ENCODE results near the gene TAF3.
"Not testable (repeated sequence)": the region's sequence is repeated elsewhere in the genome, so short reads cannot be mapped to it uniquely, and the experiment has no call there.

Gene TAF3, protein sequence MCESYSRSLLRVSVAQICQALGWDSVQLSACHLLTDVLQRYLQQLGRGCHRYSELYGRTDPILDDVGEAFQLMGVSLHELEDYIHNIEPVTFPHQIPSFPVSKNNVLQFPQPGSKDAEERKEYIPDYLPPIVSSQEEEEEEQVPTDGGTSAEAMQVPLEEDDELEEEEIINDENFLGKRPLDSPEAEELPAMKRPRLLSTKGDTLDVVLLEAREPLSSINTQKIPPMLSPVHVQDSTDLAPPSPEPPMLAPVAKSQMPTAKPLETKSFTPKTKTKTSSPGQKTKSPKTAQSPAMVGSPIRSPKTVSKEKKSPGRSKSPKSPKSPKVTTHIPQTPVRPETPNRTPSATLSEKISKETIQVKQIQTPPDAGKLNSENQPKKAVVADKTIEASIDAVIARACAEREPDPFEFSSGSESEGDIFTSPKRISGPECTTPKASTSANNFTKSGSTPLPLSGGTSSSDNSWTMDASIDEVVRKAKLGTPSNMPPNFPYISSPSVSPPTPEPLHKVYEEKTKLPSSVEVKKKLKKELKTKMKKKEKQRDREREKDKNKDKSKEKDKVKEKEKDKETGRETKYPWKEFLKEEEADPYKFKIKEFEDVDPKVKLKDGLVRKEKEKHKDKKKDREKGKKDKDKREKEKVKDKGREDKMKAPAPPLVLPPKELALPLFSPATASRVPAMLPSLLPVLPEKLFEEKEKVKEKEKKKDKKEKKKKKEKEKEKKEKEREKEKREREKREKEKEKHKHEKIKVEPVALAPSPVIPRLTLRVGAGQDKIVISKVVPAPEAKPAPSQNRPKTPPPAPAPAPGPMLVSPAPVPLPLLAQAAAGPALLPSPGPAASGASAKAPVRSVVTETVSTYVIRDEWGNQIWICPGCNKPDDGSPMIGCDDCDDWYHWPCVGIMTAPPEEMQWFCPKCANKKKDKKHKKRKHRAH

DNA sequence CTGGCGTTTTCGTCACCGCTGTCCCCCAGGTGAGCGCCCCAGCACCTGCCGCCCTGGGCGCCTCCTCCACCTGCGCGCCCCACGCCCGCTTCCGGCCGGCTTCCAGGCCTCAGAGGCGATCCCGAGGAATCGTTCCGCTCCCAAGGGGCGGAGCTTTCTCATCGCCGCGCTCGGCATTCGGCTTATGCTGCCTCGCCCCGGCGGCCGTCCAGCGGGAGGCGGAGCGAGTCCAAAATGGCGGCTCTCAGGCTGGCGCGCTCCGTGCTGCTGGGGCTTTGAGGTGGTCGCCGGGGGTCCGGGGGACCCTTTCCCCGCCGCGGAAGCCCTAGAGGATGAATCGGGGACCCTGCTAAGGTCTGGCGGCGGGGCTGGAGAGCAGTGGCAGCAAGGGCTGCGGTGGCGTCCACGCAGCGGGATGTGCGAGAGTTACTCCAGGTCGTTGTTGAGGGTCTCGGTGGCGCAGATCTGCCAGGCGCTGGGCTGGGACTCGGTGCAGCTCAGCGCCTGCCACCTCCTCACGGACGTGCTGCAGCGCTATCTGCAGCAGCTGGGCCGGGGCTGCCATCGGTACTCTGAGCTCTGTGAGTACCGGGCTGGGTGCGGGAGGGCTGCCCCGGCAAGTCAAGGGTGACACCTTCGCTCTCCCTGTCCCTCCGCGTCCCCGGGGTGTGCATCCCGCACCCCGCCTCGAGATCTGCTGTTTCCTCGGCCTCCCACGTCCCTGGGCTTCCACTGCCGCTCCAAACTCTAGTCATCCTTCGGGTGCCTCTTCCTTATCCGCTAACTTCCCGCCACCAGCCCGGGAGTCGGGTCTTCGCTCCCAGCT lies at the start of gene TAF3:
Gene TAF3, plus strand, starts transcription at position 211 of the 826 bp plus-strand sequence. Its CDS starts 205 bp downstream, at position 416.
- DNase-seq (ENCODE audit: low read depth in 2 of 2, low spot score in 1 of 2): peak; percentile 83 to 84

DNA sequence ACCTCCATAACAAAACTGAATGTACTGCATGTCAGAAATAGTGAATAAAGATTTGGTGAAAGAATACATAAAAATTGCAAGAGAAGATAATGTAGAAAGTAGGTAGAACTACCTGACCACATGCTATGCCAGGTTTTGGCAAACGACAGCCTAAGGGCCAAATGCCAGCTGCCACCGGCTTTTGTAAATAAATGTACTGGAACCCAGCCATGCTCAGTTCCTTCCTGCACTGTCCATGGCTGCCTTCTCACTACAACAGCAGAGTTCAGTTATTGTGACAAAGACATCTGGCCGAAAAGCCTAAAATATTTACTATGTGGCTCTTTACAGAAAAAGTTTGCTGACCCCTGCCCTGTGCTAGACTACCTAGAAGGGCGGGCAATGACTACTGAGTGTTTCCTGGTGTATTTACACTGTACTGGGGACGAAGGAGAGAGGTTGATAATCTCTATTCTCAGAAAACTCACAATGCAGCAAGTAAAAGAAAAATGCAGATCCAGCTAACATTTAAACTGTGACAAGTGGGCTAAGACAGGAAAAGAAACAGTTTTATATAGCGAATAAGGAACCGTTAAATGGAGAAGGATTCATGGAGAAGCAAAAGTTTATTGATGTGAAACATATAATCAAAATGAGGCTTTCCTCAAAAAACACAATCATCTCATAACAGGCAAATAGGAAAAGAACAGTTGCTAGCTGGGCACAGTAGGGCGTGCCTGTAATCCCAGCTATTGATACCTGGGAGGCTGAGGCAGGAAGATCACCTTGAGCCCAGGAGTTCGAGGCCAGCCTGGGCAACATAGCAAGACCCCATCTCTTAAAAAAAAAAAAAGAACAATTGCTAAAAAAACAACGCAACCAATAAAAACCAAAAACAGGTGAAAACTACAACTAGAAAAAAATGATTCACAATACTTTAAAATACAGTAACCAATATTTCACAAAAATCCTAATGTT lies 44.2 kb upstream of the TAF3 start:
- no peak for DNase-seq (ENCODE audit: low read depth in 2 of 2, low spot score in 1 of 2)

DNA sequence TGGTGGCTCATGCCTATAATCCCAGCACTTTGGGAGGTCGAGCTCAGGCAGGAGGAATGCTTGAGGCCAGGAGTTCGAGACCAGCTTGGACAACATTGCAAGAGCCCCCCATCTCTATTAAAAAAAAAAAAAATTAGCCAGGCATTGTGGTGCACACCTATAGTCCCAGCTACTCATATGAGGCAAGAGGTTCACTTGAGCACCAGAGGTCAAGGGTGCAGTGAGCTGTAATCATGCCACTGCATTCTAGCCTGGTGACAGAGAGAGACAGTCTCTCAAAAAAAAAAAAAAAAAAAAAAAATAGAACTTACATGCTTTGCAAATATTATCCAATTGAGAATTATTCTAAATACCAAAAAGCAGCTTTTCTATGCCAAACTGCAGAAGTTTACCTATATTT lies 41.5 kb upstream of the TAF3 start:
- DNase-seq (ENCODE audit: low read depth in 2 of 2, low spot score in 1 of 2): no peak

DNA sequence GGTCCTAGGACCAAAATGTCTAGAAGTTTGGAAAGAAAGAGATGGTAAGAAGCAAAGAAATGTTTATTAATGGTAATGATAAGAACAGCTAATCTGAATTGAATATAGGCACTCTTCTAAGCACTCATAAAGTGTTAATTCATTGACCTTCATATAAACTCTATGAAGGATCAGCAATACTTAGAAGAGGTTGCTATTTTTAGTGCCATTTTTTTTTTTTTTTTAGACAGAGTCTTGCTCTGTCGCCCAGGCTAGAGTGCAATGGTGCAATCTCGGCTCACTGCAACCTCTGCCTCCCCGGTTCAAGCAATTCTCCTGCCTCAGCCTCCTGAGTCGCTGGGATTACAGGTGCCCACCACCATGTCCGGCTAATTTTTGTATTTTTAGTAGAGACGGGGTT lies 36.1 kb upstream of the TAF3 start:
- DNase-seq (ENCODE audit: low read depth in 2 of 2, low spot score in 1 of 2): not testable (repeated sequence)

DNA sequence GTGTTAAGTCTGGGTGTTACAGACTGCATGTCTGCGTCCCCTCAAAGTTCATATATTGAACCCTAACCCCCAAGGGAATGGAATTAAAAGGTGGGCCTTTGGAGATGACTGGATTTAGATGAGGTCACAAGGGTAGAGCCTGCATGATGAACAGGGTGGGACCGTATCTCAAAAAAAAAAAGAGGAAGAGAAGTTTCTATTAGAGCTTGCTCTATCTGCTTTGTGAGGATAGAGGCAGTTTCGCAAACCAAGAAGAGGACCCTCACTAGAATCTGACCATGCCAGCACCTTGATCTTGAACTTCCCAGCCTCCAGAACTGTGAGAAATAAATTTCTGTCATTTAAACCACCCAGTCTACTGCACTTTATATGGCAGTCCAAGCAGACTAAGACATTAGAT lies 31.9 kb upstream of the TAF3 start:
- no peak for DNase-seq (ENCODE audit: low read depth in 2 of 2, low spot score in 1 of 2)

DNA sequence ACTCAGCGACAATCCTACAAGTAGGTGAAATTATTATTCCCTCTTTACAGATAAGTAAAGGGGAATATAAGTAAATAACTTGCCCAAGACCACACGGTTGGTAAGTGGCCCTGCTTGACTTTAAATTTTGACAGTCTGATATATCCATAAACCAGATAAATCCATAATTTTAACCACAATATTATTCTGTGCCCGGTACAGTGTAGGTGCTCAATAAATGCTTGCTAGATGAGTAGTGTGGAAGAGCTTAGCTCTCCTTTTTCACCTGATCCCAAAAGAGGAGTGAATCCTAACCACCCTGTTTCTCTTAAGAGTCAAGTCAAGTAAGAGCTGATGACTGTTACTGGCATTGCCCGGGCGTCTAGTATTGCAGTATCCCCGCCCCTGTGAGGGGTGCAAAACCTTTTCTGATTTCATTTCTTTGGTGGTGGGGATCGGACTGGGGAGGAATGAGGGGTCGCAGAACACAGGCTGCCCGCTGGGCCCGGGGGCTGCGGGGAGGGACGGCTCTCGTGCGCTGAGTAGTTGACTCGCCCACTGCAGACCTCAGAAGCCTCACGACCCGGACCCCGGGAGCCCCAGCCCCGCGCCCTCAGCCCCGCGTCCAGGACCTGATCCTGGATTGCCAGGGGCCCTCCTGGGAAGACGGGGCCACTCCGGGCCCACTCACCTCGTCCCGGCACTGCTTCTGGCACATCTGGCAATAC lies 31.0 kb upstream of the TAF3 start:
- DNase-seq (ENCODE audit: low read depth in 2 of 2, low spot score in 1 of 2): no peak

DNA sequence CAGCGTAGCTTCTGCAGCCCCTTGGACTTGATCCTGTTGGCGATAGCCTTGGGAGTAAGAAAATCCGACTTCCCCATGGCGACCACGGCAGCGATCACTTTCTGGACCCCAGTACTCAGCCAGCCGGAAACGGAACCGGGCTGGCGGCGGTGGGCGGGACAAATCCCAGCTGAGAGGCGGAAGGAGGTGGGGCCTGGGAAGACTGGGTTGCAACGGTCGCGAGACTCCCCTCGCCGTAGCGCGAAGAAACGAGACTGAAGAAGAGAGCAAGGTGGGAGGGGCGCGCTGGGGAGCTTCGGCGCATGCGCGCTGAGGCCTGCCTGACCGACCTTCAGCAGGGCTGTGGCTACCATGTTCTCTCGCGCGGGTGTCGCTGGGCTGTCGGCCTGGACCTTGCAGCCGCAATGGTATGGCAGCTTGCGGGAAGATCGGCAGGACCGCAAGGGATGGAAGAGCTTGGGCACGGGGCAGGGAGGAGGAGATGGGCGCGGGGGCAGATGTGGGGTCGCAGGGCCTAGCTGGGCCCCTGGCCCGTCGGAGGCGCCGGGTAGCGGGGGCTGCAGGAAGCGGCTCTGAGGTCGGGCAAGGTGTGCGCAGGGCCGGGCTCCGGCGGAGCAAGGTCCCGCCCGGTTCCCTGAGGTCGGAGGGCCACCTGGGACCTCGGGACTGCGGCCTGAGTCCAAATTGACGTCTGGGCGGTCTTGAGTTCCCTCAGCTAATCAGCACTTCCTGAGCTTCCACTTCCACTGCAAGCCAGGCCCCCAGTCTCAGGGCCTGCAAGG lies 30.3 kb upstream of the TAF3 start, which contains the start of the genes ATP5F1C and KIN:
Gene ATP5F1C, plus strand, starts transcription at position 321 of the 782 bp plus-strand sequence. Its CDS starts 31 bp downstream, at position 352.
Gene KIN, minus strand, starts transcription at position 137 of the 782 bp plus-strand sequence. Its CDS starts 60 bp downstream, at position 77.
- peak; percentile 91 to 95 for DNase-seq (ENCODE audit: low read depth in 2 of 2, low spot score in 1 of 2)

DNA sequence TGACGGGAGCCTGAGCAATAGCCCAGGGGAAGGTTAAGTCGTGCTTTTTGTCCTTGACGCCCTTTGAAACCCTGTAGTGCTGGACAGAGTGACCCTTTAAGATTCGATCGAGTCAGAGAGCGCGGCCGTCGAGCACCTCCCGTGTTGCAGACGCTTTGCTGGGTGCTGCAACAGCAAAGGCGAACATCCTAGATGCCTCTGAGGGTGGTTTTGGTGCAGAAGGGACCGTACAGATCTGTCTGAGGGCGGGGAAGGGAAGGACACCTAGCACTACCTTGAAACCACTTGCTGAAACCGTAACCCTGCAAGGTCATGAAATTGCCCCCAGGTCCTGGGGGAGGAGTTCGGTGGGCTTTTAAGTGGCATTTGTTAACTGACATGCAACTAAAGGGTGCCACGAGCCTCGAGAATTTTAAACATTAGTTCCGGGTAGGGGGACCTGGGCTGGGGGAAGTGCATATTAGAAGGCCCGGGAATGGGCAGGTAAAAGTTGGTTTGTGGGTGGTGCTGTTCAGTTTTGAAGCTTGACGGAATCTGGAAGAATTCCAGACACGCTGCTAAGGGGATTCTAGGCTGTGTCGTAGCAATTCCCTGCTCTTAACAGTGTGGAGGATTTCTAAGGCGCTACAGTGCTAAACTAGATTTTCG lies 29.5 kb upstream of the TAF3 start:
- DNase-seq (ENCODE audit: low read depth in 2 of 2, low spot score in 1 of 2): no peak

DNA sequence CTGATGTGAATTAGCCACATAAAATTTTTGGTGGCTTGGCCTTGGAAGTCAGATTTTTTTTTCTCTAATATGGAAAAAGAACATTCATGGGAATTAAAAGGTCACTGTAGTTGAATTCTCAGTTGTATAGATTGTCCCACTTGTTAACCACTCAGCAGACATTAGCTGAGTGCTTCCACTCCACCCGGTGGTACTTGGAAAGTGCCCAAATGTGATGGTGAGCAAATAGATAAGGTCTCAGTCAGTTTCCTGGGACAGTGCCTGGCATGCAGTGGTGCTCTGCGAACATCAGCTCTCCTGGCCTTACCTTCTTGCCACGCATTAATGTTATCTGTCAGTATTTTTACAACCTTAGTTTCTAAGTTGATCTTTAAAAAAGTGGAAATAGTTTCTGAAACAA lies 28.9 kb upstream of the TAF3 start:
- DNase-seq (ENCODE audit: low read depth in 2 of 2, low spot score in 1 of 2): no peak

DNA sequence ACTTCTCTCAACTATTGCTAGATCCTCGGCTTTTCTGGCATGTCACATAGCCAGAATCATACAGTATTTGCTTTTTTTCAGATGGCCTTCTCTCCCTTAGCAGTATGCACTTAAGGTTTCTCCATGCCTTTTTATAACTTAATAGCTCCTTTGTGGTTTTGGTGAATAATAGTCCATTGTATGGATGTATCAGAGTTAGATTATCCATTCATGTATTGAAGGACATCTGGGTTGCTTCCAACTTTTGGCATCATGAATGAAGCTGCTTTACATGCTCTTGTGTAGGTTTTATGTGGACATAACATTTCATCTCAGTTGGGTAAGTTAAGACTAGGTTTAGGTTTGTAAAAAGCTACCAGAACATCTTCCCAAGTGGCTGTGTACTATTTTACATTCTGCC lies 25.8 kb upstream of the TAF3 start:
- no peak for DNase-seq (ENCODE audit: low read depth in 2 of 2, low spot score in 1 of 2)

DNA sequence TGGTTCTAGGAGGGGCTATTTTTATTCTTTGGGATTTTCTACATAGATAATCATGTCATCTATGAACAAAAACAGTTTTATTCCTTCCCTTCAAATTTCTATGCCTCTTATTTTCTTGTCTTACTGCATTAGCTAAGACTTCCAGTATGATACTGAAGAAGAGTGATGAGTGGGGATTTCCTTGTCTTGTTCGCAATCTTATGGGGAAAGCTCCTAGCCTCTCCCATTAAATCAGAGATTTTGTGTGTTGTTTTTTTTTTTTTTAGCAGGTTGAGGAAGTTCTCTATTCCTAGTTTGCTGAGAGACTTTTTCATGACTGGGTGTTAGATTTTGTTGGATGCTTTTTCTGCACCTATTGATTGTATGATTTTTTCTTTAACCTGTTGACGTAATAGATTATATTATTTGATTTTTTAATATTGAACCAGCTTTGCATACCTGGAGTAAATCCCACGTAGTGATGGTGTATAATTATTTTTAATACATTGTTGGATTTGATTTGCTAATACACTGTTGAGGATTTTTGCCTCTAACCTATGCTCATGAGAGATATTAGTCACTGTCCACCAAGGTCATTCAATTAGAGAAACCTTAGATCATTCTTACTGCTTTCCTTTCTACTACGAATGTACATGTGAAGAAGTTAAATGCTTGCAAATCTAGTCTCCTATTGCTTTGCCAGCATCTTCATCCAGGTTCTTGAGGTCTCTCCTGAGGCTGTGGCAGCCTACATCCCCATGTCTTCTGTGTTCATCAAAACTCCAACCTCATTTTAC lies 23.9 kb upstream of the TAF3 start:
- no peak for DNase-seq (ENCODE audit: low read depth in 2 of 2, low spot score in 1 of 2)

DNA sequence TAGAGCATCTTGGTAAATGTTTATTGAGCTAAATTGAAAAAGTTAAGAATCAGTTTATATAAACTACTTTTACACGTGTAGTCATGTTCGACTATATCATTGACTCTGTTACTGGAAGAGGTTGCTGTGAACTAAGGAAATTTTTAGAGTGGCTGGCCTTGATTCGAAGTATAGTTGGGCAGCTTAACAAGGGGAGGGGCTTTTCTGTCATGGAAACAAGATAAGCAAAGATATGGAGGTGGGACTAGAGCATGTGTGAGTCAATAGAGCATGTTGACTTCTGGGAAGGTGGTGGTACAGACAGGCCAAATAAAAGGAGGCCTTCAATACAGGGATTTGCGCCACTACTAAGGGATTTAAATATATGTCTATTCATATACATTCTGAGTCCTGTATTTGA lies 22.7 kb upstream of the TAF3 start:
- no peak for DNase-seq (ENCODE audit: low read depth in 2 of 2, low spot score in 1 of 2)

DNA sequence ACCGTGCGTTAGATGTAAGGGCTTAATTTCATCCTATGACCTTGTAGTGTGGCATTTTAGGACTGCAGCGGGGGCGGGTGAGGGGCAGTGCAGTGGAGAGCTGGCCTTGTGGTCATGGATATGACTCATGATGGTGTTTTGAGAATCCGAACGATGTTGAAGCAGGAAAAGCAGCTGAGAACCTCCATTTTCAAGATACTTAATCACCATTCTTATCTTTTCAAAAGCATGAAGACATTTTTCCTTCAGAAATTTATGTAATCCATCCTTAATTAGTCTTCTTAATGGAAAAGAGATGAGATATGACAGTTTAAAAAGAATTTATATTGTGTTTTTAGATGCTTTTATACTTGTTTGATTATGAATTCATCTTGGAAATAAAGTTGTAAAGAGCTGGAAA lies 20.7 kb upstream of the TAF3 start:
- DNase-seq (ENCODE audit: low read depth in 2 of 2, low spot score in 1 of 2): no peak

DNA sequence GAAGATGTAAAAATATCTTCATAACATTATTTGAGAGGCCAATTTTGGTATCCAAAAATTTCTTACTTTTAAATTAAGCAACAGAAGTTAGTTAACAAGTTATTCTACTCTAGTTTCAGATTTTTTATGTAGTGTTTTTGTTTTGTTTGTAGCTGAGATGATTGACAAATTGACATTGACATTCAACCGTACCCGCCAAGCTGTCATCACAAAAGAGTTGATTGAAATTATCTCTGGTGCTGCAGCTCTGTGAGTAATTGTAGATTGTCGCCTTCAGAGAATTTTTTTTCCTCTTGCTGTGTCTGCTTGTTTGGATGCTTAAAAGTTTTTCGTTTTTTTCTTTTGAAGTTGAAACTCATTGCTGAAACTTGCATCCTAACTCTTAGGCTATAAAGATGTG lies 15.7 kb upstream of the TAF3 start:
- no peak for DNase-seq (ENCODE audit: low read depth in 2 of 2, low spot score in 1 of 2)

DNA sequence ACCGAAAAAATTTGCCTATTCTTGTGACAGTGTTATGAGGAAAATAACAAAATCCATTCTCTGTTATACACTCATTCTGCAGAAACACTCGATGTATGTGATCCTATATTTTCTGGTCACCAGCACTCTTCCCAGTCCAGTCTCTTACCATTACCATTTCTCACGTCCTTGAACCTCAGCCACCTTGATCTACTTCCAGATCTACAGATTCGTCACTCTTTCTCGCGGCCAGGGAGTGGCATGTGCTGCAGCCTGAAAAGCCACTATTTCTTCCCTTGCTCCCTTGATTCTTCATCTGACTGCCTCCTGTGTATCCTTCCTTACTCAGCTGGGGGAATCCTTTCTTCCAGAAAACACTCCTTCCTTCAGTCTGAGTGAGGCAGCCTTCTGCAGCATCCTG lies 14.1 kb upstream of the TAF3 start:
- no peak for DNase-seq (ENCODE audit: low read depth in 2 of 2, low spot score in 1 of 2)

DNA sequence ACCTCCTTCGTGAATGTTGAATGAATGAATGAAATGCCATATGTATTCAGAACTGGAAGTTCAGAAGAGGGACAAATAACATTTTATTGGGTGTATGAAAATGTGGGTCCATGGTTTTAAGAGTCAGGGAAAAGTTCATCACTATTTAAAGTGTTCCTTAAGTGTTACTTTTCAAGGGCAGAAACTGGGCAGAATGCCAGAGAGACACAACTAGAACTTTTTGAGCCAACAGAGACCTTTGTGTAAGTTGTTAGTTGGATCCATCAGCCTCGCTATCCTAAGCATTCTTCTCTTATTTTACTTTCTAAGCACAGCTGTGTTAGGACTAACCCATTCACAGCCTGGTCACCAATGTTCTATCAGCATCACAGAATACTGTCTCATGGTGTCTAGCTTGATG lies 13.6 kb upstream of the TAF3 start:
- DNase-seq (ENCODE audit: low read depth in 2 of 2, low spot score in 1 of 2): no peak

DNA sequence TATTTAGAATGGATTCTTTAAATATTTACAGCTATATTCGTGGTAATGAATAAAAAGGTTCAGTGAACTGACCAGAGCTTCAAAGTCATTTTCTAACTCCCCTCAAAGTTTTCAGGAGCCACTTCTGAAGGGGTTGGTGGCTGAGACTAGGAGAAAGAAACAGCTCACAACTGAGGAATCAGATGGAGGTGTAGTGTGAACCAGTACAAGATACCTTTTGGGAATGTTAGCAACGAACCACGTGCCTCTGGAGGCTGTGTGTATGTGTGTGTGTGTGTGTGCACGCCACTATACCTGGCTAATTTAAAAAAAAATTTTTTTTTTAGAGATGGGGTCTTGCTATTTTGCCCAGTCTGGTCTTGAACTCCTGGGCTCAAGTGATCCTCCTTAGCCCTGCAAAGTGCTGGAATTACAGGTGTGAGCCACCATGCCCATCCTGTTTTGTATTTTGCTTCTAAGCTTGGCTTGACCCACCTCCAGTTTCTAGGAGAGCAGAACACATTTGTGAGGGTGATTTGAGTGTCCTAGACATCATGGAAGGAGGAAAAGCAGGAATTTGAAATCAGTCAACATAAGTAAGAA lies 9.5 kb upstream of the TAF3 start:
- no peak for DNase-seq (ENCODE audit: low read depth in 2 of 2, low spot score in 1 of 2)

All from stimulated activated CD8-positive, alpha-beta memory T cell treated with anti-CD3 and anti-CD28 coated beads, Interleukin-4, amount 100 ng/mL, for 4 hours (primary cell).